RWPE2 (cell line): ENCODE data around the gene NDRG4.

Source experiments
- ATAC-seq: fragments of 200-7000 bp; cut with Tn5 transposase; 3 replicates; pipeline ENCODE4 v1.9.1; 2021; ENCODE audit warnings: low read depth
- DNase-seq: peaks from one replicate; pipeline ENCODE4 v3.0.0-alpha.2; 2020; ENCODE audit warnings: low spot score
- H3K27ac ChIP-seq: fragments of 450-650 bp; 2 replicates; pipeline ENCODE4 v1.5.1; 2017; ENCODE audit warnings: mild to moderate bottlenecking; ENCODE audit not compliant: poor library complexity, severe bottlenecking
- H3K27me3 ChIP-seq: fragments of 250-450 bp; sonication (Bioruptor Pico); 2 replicates; pipeline ENCODE4 v1.5.1; 2021; ENCODE audit warnings: mild to moderate bottlenecking, moderate library complexity; ENCODE audit not compliant: insufficient read depth, poor library complexity, severe bottlenecking
- H3K36me3 ChIP-seq: fragments of 250-450 bp; sonication (Bioruptor Pico); 2 replicates; pipeline ENCODE4 v1.5.1; 2020; ENCODE audit warnings: low read depth, mild to moderate bottlenecking, moderate library complexity
- H3K4me1 ChIP-seq: fragments of 250-450 bp; sonication (Bioruptor Pico); 2 replicates; pipeline ENCODE4 v1.5.1; 2021; ENCODE audit warnings: mild to moderate bottlenecking, moderate library complexity; ENCODE audit not compliant: insufficient read depth, poor library complexity, severe bottlenecking
- H3K4me3 ChIP-seq: fragments of 250-450 bp; sonication (Bioruptor Pico); 2 replicates; pipeline ENCODE4 v1.5.1; 2021; ENCODE audit warnings: mild to moderate bottlenecking, moderate library complexity; ENCODE audit not compliant: severe bottlenecking
- H3K9me3 ChIP-seq: fragments of 250-450 bp; sonication (Bioruptor Pico); 2 replicates; pipeline ENCODE4 v1.5.1; 2021; ENCODE audit warnings: mild to moderate bottlenecking, moderate library complexity; ENCODE audit not compliant: severe bottlenecking
- TF ChIP-seq, protein P1 (sequence below): fragments of 450-650 bp; IDR thresholded peaks from one replicate; pipeline ENCODE4 v1.5.1; 2017; ENCODE audit warnings: mild to moderate bottlenecking, moderate library complexity; ENCODE audit not compliant: poor library complexity, severe bottlenecking

The NDRG4 gene

DNA sequence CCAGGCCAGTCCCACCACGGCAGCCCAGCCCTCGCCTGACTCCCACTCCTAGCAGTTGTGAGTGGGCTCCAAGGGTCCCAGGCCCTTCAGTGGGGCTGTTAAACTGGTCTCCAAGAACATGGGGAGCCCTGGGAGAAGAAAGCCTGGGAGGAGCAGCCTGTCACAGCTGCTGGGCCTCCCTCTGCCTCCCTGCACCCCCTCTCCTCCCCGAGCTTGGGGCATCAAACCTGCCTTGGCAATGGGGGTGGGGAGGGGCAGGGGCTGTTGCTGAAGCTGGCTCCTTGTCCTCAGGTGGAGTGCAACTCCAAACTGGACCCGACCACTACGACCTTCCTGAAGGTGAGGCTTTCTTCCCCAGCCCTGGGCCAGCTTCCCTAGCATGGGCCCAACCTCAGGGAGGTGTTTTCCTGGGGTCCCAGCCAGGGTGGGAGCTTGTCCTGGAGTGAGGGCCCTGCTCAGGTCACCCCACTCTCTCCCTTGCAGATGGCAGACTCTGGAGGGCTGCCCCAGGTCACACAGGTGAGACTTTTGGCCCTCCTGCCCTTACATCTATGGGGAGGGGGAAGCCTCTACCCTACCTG is 8.8 kb downstream of the NDRG4 start:
- H3K4me3 ChIP-seq, result no peak overlapping the region
- no peak for ATAC-seq
- TF ChIP-seq, protein P1, sequence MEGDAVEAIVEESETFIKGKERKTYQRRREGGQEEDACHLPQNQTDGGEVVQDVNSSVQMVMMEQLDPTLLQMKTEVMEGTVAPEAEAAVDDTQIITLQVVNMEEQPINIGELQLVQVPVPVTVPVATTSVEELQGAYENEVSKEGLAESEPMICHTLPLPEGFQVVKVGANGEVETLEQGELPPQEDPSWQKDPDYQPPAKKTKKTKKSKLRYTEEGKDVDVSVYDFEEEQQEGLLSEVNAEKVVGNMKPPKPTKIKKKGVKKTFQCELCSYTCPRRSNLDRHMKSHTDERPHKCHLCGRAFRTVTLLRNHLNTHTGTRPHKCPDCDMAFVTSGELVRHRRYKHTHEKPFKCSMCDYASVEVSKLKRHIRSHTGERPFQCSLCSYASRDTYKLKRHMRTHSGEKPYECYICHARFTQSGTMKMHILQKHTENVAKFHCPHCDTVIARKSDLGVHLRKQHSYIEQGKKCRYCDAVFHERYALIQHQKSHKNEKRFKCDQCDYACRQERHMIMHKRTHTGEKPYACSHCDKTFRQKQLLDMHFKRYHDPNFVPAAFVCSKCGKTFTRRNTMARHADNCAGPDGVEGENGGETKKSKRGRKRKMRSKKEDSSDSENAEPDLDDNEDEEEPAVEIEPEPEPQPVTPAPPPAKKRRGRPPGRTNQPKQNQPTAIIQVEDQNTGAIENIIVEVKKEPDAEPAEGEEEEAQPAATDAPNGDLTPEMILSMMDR, result no peak
- H3K36me3 ChIP-seq, result no peaks in the 10 kb centered on the region
- H3K27ac ChIP-seq, result no peak overlapping the region
- H3K27me3 ChIP-seq, result no peaks in the 10 kb centered on the region
- DNase-seq, result no peak
- H3K9me3 ChIP-seq, result no peaks in the 10 kb centered on the region
- no peaks in the 10 kb centered on the region for H3K4me1 ChIP-seq

DNA sequence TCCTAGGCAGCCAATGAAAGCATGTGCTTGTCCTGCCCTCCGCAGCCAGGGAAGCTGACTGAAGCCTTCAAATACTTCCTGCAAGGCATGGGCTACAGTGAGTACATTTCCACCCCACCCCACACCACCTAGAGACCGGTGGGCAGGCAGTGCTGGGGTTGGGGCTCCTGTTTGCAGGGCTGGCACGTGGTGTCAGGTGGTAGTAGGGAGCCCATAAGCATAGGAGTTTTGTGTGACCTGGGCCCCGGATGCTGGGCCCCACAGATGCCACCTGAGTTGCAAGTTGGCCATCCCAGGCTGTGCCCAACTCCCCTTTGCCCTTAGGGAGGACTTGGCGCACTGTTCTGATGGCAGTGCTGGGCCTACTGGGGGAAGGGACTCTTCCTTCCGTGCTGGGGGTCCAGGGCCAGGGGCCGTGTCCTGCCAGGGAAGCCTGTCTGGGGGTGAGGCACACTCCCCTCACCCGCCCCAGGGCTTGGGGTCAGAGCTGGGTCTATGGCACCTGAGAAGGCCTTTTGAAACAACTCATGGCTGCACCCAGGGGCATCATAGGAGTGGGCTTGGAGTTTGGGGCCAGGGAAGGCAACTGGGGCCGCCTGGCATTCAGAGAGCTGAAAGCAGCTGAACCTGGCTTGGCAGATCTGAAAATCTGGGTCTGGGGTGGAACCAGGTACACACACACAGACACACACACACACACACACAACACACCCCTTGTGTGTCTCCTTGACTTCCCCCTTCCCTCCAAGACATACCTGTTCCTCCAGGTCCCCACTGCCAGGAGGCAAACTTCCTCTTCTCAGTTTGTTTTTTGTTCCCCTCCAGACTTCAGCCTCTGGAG is 9.5 kb downstream of the NDRG4 start:
- Histone ChIP-seq H3K9me3 (no peaks in the 10 kb centered on the region), H3K36me3 (no peaks in the 10 kb centered on the region), H3K27me3 (no peaks in the 10 kb centered on the region), H3K27ac (no peak overlapping the region), H3K4me3 (no peak overlapping the region), H3K4me1 (peaks cover 3% of the 10 kb centered on the region)
- no peak for DNase-seq
- no peak for ATAC-seq
- TF ChIP-seq, protein P1, result no peak

DNA sequence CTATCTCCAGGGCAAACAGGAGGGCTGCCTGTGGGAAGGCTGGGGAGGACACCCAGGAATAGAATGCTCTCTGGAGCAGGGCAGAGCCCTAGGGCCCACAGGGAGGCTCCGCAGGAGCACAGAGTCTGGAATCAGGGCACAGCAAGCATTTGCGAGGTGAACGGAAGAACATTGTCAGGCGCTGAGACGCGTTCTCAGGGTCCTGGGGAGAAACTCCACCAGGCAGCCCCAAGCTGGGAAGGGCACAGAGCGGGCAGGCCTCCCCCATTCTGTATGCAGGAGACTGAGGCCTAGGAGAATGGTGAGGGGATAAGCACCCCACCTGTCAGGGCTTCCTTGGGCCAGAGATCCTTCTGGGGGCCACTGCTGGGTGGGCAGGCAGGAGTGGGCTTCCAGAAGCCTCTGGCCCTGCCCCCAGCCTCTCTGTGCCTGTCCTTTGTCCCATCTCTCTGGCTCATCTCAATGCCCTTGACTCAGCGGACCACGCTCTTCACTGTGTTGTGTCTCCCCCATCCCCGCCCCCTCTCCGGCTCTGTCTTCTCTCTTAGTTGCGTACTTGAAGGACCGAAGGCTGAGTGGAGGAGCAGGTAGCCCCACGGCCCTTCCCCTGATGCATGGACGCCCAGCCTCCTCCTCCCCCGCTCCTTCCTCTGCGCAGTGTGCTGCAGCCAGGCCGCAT is 10.3 kb downstream of the NDRG4 start:
- ATAC-seq (no peak), DNase-seq (no peak)
- H3K9me3 ChIP-seq, result no peaks in the 10 kb centered on the region
- no peak overlapping the region for H3K27ac ChIP-seq
- TF ChIP-seq, protein P1, result no peak
- no peaks in the 10 kb centered on the region for H3K27me3 ChIP-seq
- H3K36me3 ChIP-seq, result no peaks in the 10 kb centered on the region
- peaks cover 3% of the 10 kb centered on the region for H3K4me1 ChIP-seq
- no peak overlapping the region for H3K4me3 ChIP-seq

DNA sequence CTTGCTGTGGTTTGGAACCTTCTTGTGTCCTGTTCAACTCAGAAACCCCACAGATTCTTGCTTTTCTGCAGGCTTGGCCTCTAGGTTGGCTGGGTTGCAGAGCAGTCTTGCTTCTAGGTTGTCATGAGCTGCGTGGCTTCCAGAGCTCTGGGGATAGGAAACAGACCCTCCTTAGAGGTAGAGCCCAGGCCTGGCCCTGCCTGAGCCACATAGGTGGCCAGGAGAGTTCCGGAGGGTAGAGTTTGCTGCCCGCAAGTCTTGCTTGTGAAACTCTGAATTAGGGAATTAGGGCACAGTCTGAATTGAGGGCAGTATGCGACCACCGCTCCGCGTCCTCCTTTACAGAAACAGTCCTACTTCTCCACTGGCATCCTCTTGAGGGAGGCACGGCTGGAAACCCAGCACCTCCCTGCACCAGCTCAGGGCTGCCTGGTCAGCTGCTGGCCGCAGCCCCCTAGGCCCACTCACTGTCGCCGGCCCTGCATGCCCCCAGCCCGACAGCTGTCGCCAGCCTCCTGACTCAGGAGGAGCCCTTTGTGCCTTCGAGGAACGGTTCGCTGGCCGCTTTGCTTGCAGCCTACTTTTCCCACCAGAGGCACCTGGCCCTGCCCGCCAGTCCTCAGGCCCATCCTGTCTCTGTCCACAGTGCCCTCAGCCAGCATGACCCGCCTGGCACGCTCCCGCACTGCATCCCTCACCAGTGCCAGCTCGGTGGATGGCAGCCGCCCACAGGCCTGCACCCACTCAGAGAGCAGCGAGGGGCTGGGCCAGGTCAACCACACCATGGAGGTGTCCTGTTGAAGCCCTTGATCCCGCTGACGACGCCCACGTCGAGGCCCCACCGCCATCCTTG is 11.1 kb downstream of the NDRG4 start:
- Histone ChIP-seq H3K27me3 (no peaks in the 10 kb centered on the region), H3K36me3 (no peaks in the 10 kb centered on the region), H3K27ac (no peak overlapping the region), H3K4me3 (no peak overlapping the region), H3K9me3 (no peaks in the 10 kb centered on the region), H3K4me1 (peaks cover 3% of the 10 kb centered on the region)
- TF ChIP-seq, protein P1, result no peak
- peak; percentile 65 for DNase-seq
- no peak for ATAC-seq
